Brain microvascular endothelial cell (primary cell): Measurements from ENCODE around the gene CHAT.

Experiments used
- DNase-seq: peaks from one replicate; pipeline ENCODE4 v3.0.0-alpha.2; 2020
- H3K27ac ChIP-seq: fragments of 250-450 bp; sonication (Bioruptor Pico); 2 replicates; pipeline ENCODE4 v1.5.1; 2020; ENCODE audit warnings: mild to moderate bottlenecking, moderate library complexity
- H3K27me3 ChIP-seq: fragments of 250-450 bp; sonication (Bioruptor Pico); replicated peaks from 2 replicates; pipeline ENCODE4 v1.5.1; 2020; ENCODE audit warnings: mild to moderate bottlenecking
- H3K36me3 ChIP-seq: fragments of 250-450 bp; sonication (Bioruptor Pico); replicated peaks from 2 replicates; pipeline ENCODE4 v1.5.1; 2020; ENCODE audit warnings: mild to moderate bottlenecking
- H3K4me3 ChIP-seq: 2 replicates; pipeline ENCODE4 v1.5.1; 2011; ENCODE audit warnings: low read depth, mild to moderate bottlenecking, control low read depth, low read length, moderate library complexity
- in situ Hi-C: cut with HindIII; loops from 2 replicates; pipeline ENCODE4 v1.10.0; 2017; ENCODE audit warnings: low sequenced_read_pairs, low pct_ligation_motif_present
- TF ChIP-seq, protein P1 (sequence below): IDR thresholded peaks from 2 replicates; pipeline ENCODE4 v1.5.1; 2011; ENCODE audit warnings: low read depth, mild to moderate bottlenecking, moderate library complexity, low read length, control low read depth, inconsistent platforms; ENCODE audit errors: missing control alignments

CHAT gene

DNA sequence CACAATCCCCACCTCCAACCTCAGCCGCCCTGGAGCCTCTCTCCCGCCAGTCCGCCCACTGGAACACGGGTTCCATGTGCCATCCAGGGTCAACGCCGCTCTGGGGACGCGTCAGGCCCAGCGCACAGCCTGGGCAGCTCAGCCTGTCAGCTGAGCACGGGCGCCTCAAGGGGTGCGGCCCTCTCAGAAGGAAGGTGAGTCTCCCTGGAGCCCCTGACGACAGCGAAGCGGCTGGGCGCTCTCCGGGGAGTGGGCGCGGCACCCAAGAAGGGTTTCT lies 4.9 kb upstream of the CHAT start:
- no peak overlapping the region for H3K4me3 ChIP-seq
- peaks cover 65% of the 10 kb centered on the region for H3K27me3 ChIP-seq
- no peaks in the 10 kb centered on the region for H3K36me3 ChIP-seq
- no peak overlapping the region for H3K27ac ChIP-seq
- DNase-seq, result no peak
- TF ChIP-seq, protein P1, sequence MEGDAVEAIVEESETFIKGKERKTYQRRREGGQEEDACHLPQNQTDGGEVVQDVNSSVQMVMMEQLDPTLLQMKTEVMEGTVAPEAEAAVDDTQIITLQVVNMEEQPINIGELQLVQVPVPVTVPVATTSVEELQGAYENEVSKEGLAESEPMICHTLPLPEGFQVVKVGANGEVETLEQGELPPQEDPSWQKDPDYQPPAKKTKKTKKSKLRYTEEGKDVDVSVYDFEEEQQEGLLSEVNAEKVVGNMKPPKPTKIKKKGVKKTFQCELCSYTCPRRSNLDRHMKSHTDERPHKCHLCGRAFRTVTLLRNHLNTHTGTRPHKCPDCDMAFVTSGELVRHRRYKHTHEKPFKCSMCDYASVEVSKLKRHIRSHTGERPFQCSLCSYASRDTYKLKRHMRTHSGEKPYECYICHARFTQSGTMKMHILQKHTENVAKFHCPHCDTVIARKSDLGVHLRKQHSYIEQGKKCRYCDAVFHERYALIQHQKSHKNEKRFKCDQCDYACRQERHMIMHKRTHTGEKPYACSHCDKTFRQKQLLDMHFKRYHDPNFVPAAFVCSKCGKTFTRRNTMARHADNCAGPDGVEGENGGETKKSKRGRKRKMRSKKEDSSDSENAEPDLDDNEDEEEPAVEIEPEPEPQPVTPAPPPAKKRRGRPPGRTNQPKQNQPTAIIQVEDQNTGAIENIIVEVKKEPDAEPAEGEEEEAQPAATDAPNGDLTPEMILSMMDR, result no peak
- in situ Hi-C loops, result no loop called here

DNA sequence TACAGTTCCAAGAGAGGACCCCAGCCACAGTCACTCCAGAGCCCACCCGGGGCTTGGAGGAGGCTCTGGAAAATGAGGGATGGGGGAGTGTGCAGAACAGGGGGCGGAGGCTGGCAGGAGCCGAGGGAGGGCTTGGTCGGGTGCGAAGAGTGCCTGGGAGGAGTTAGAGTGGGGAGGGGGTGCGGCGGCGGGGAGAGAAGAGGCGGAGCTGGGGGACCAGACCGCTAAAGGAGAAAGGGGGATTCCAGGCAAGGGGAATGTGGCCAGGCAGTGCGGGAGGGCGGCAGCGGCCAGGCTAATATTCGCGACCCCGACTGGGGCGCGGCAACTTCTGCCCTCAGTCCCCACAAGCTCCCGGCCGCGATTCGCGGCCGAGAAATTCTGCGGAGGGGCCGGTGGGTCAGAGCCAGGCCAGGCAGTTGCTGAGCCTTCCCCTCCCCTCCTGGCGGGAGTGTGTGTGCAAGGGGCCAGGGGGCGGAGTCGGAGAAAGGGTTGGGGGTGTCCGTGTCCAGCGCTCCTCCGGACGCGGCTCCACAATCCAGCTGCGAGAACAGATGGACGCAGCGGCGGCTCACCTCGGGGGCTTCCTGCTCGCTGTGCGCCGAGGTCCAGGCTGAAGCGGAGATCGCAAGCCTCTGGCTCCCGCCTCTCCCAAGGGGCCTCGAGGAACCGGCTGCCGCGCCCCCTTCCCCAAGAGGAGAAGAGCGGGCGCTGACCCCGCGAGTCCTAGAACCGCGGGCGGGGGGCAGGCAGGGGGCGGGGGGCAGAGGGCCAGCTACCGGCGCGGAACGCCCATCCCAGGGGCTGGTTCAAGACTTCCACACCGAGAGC lies 4.3 kb upstream of the CHAT start:
- in situ Hi-C loops, result no loop called here
- H3K27ac ChIP-seq, result no peak overlapping the region
- peaks cover 67% of the 10 kb centered on the region for H3K27me3 ChIP-seq
- TF ChIP-seq, protein P1, result no peak
- DNase-seq, result no peak
- no peaks in the 10 kb centered on the region for H3K36me3 ChIP-seq
- H3K4me3 ChIP-seq, result no peak overlapping the region

GRCh38 chr10:49610114-49610457 lies 3.8 kb upstream of the CHAT start, which contains the start of gene SLC18A3:
SLC18A3 (plus strand) TSS chr10:49610310; CDS start chr10:49610741, 431 bp downstream.
- DNase-seq, result no peak
- in situ Hi-C loops, result no loop called here
- TF ChIP-seq, protein P1, result no peak
- H3K27ac ChIP-seq, result no peak within 1 kb of the TSS
- peaks cover 72% of the 10 kb centered on the region for H3K27me3 ChIP-seq
- peak within 1 kb of the TSS; percentile 3 for H3K4me3 ChIP-seq
- no peaks in the 10 kb centered on the region for H3K36me3 ChIP-seq

DNA sequence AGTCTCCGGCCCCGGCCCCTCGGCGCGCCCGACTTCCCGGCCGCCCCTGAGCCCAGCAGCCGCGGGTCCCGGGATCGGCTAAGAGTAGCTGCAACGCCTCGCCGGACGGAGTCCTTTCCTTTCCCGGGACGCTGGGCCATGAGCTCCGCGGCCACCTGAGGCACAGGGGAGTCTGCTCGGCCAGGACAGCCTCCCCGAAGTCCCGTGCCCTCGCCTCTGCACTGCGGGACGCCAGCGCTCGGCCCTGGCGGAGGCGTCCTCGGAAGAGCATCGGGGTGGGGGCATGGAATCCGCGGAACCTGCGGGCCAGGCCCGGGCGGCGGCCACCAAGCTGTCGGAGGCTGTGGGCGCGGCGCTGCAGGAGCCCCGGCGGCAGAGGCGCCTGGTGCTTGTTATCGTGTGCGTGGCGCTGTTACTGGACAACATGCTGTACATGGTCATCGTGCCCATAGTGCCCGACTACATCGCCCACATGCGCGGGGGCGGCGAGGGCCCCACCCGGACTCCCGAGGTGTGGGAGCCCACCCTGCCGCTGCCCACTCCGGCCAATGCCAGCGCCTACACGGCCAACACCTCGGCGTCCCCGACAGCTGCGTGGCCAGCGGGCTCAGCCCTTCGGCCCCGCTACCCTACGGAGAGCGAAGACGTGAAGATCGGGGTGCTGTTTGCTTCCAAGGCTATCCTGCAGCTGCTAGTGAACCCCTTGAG lies 3.2 kb upstream of the CHAT start:
- H3K36me3 ChIP-seq, result no peaks in the 10 kb centered on the region
- H3K27ac ChIP-seq, result no peak overlapping the region
- in situ Hi-C loops, result no loop called here
- TF ChIP-seq, protein P1, result no peak
- peak overlapping the region; percentile 3 for H3K4me3 ChIP-seq
- peaks cover 77% of the 10 kb centered on the region for H3K27me3 ChIP-seq
- no peak for DNase-seq

DNA sequence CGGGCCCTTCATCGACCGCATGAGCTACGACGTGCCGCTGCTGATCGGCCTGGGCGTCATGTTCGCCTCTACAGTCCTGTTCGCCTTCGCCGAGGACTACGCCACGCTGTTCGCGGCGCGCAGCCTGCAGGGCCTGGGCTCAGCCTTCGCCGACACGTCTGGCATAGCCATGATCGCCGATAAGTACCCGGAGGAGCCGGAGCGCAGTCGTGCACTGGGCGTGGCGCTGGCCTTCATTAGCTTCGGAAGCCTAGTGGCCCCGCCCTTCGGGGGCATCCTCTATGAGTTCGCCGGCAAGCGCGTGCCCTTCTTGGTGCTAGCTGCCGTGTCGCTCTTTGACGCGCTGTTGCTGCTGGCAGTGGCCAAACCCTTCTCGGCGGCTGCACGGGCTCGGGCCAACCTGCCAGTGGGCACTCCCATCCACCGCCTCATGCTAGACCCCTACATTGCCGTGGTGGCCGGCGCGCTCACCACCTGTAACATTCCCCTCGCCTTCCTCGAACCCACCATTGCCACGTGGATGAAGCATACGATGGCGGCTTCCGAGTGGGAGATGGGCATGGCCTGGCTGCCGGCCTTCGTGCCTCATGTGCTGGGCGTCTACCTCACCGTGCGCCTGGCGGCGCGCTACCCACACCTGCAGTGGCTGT lies 2.5 kb upstream of the CHAT start:
- Histone ChIP-seq H3K4me3 (no peak overlapping the region), H3K27me3 (peaks cover 79% of the 10 kb centered on the region), H3K36me3 (no peaks in the 10 kb centered on the region), H3K27ac (no peak overlapping the region)
- TF ChIP-seq, protein P1, result no peak
- no peak for DNase-seq
- in situ Hi-C loops, result no loop called here
